Mononuclear cell (primary cell): ENCODE data around the gene PLEKHH2. TPM values are rescaled to one million over a fixed set of nuclear protein-coding genes. Genes with fewer than 3 reads are reported as not detected.
"Not testable (repeated sequence)": the region's sequence is repeated elsewhere in the genome, so short reads cannot be mapped to it uniquely, and the experiment has no call there.

Experiments used
- H3K27me3 ChIP-seq: 2 replicates; pipeline ENCODE4 v1.6.0; 2011; ENCODE audit warnings: low read length, control low read depth; ENCODE audit not compliant: insufficient read depth
- H3K4me1 ChIP-seq: 2 replicates; pipeline ENCODE4 v1.5.1; 2011; ENCODE audit warnings: mild to moderate bottlenecking, low read length, control low read depth; ENCODE audit not compliant: insufficient read depth
- H3K4me3 ChIP-seq: 2 replicates; pipeline ENCODE4 v1.5.1; 2011; ENCODE audit warnings: mild to moderate bottlenecking, low read length, moderate library complexity
- H3K9me3 ChIP-seq: 2 replicates; pipeline ENCODE4 v1.5.1; 2011; ENCODE audit warnings: low read depth, mild to moderate bottlenecking, control low read depth, low read length
- total RNA-seq: library from RNA; depleted of rRNA; stranded (reverse); fragments of >200 nt; gene quantifications from one replicate; pipeline ENCODE4 v1.2.3, GENCODE V29; 2012

The PLEKHH2 gene
- total RNA-seq, 1 donor = 2.3 TPM

DNA sequence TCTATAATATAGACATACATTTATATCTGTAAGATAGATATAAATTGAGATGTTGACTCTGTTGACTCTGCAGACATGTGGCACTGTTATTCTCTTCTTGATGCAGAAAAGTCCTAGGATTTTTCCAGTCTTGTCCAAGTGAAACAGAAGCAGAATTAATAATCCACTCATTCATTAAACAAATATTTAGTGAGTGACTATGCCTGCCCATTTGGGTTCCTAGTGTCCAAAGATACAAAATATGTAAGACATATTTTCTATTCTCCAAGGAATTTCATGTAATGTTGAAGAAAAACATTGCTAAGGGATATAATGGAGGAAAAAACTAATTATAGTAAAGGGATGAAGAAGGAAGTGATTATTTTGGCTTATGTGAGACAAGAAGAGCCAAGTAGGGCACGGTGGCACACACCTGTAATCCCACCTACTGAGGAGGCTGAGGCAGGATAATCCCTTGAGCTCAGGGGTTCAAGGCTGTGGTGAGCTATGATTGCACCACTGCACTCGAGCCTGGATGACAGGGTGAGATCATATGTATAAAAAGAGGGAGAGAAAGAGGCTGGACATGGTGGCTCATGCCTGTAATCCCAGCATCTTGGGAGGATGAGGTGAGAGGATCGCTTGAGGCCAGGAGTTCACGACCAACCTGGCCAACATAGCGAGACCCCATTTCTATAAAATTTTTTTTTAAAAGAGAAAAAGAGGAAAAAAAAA lies 19.9 kb upstream of the PLEKHH2 start:
- Histone ChIP-seq H3K9me3 (no peaks in the 10 kb centered on the region), H3K27me3 (no peaks in the 10 kb centered on the region), H3K4me3 (no peak overlapping the region), H3K4me1 (no peaks in the 10 kb centered on the region)

DNA sequence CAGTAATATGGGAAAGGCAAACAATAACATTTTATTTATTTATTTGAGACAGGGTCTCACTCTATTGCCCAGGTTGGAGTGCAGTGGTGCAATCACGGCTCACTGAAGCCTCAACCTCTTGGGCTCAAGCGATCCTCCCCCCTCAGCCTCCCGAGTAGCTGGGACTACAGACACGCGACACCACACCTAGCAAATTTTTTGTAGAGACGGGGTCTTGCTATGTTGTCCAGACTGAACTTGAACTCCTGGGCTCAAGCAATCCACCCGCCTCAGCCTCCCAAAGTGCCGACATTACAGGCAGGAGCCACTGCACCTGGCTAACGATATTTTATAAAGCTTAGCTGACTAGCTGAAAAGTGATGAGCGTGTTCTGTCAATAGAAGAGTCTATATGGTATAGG lies 17.5 kb upstream of the PLEKHH2 start:
- peaks cover 7% of the 10 kb centered on the region for H3K27me3 ChIP-seq
- H3K4me3 ChIP-seq = no peak overlapping the region
- no peaks in the 10 kb centered on the region for H3K4me1 ChIP-seq
- H3K9me3 ChIP-seq = no peaks in the 10 kb centered on the region

DNA sequence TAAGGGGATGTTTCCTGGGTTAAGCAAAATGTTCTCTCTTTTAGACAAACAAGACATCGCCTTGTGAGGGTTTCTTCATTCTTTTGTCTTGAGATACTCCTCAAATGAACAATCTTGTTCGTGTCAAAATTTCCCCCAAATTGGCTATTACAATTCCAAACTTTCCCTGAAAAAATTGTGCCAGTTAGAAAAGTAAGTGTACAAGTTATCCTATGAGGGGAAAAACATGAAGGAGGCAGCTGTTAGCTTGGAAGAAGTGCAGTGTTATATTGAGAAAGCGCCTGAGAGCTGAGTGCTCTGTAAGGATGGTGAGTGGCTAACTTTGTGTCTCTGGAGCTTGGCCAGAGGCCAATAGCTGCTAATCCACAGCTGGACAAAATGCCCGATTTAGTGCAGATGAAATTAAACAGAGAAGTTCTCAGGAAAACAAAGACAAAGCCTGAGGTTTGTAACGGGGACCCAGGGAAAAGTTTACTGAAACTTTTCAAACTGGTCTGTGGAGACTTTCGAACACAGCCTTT lies 14.1 kb upstream of the PLEKHH2 start:
- H3K4me1 ChIP-seq = no peaks in the 10 kb centered on the region
- H3K9me3 ChIP-seq = no peaks in the 10 kb centered on the region
- no peak overlapping the region for H3K4me3 ChIP-seq
- H3K27me3 ChIP-seq = peaks cover 13% of the 10 kb centered on the region

DNA sequence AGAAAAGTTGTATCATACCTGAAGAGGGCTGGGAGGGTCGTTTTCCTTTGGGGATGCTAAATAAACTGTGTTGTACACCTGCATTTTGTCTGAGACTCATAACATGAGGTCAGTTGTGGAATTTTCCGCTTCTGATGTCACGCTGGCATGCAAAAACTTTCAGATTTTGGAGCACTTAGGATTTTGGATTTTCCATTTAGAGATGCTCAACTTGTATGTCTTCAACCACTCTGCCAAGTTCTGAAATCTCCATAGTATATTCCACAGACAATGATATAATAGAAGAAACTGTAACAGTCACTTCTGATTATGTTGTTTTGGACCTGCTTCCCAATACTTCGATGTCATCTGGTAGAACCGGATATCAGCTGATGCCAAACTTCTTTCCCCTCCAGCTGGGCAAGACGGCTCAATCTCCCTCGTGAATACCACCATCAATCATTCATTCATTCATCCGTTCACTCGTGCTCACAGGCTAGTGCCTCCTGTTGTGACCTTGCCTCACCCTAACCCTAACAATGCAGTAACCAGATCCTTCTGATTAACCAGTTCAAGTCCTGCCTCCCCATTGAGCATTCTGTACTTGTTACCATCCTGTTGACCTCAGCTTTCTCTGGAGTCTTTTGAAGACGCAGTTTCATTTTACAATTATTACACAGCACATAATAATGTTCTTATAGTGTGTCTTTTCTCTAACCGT lies 5.3 kb upstream of the PLEKHH2 start:
- Histone ChIP-seq H3K4me3 (no peak overlapping the region), H3K9me3 (no peaks in the 10 kb centered on the region), H3K4me1 (peaks cover 3% of the 10 kb centered on the region), H3K27me3 (peaks cover 46% of the 10 kb centered on the region)

DNA sequence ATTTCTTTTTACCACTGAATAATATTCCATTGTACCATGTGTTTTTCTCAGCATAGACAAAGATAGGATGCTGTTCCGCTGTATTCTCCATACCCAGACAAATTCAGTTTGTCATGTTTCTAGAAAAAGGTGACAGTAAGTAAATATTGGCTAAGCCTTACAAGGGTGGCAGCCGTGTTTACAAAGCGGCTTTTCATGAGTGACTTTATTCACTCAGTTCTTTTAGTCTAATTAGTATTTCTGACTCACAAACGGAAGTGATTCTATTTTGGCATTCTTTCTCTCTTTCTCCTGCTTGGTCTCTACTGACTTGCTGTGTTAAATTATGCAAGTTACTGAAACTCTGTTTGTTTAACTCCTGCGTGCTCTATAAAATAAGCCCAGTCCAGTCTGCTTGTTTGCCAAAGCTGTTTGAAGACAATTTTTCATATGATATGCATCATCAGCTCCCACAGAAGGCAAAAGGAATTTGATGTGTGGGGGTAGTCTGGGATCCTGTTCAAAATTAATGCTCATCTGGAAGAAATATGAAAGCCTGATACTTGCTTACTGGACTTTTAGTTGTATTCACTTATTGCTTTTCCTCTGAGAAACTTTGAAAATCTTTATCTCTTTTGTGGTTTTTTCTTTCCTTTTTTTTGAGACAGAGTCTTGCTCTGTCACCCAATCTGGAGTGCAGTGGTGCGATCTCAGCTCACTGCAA lies 2.3 kb upstream of the PLEKHH2 start:
- no peak overlapping the region for H3K4me3 ChIP-seq
- peaks cover 16% of the 10 kb centered on the region for H3K4me1 ChIP-seq

DNA sequence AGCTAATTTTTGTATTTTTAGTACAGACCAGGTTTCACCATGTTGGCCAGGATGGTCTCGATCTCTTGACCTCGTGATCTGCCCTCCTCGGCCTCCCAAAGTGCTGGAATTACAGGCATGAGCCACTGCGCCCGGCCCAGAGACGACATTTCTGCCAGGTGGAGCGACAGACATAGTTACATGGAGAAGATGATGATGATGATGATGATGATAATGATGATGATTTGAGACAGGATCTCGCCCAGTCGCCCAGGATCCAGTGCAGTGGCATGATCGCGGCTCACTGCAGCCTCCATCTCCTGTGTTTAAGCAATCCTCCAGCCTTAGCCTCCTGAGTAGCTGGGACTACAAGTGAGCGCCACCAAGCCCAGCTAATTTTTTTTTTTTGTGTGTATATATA lies 907 bp upstream of the PLEKHH2 start:
- Histone ChIP-seq H3K27me3 (peaks cover 54% of the 10 kb centered on the region), H3K4me1 (peaks cover 16% of the 10 kb centered on the region)
- not testable (repeated sequence) for H3K4me3 ChIP-seq, H3K9me3 ChIP-seq

More for the DNA sequence above, 2.3 kb upstream of the PLEKHH2 start:
- no peaks in the 10 kb centered on the region for H3K9me3 ChIP-seq
- peaks cover 54% of the 10 kb centered on the region for H3K27me3 ChIP-seq

DNA sequence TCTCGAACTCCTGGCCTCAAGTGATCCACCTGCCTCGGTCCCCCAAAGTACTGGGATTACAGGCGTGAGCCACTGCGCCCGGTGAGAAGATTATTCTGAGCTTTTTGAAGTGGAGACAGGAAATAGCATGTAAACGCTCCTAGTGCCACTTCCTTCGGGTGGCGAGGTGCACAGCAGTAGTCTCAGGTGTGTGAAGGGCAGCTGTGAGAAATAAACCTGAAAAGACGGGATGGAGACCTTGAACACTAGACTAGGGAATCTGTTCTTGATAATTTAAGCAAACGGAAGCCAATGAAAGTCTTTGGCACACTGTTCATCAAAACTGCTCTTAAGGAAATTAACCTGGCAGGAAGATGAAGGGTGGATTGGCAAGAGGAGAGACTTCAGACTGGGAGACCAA lies 439 bp upstream of the PLEKHH2 start:
- H3K9me3 ChIP-seq = no peaks in the 10 kb centered on the region
- peaks cover 54% of the 10 kb centered on the region for H3K27me3 ChIP-seq
- H3K4me1 ChIP-seq = peaks cover 16% of the 10 kb centered on the region
- peak overlapping the region; percentile 35 for H3K4me3 ChIP-seq

DNA sequence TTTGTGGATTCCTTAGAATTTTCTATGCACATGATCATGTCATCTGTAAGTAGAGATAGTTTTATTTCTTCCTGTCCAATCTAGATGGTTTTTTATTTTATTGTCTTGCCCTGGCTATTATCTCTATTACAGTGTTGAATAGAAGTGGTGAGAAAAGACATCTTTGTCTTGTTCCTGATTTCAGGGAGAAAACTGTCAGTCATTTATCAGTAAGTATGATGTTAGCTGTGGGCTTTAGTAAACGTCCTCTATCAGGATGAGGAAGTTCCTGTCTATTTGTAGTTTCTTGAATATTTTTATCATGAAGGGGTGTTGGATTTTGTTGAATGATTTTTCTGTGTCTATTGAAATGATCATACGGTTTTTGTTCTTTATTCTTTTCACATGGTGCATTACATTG lies 5.3 kb downstream of the PLEKHH2 start:
- no peaks in the 10 kb centered on the region for H3K9me3 ChIP-seq
- peaks cover 16% of the 10 kb centered on the region for H3K27me3 ChIP-seq
- H3K4me3 ChIP-seq = no peak overlapping the region
- H3K4me1 ChIP-seq = peaks cover 7% of the 10 kb centered on the region

DNA sequence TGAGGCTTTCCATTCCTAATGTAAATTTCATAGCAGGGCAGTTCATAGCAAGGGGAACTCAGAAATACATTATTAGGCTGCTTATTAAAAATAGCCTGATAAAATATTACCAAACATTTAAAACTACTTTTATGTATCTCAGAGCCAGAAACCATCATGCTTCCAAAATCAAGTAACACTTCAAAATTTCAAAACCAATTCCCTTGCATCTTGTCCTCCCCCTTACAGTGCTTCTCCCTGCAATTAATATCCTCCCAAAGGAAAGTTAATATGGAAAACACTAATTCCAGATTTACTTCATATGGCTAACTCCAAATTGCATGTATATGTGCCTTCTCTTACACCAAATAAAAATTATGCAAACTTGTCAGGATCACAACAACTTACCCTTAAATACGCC lies 6.6 kb downstream of the PLEKHH2 start:
- peaks cover 6% of the 10 kb centered on the region for H3K27me3 ChIP-seq
- H3K4me1 ChIP-seq = no peaks in the 10 kb centered on the region
- H3K9me3 ChIP-seq = no peaks in the 10 kb centered on the region
- no peak overlapping the region for H3K4me3 ChIP-seq

DNA sequence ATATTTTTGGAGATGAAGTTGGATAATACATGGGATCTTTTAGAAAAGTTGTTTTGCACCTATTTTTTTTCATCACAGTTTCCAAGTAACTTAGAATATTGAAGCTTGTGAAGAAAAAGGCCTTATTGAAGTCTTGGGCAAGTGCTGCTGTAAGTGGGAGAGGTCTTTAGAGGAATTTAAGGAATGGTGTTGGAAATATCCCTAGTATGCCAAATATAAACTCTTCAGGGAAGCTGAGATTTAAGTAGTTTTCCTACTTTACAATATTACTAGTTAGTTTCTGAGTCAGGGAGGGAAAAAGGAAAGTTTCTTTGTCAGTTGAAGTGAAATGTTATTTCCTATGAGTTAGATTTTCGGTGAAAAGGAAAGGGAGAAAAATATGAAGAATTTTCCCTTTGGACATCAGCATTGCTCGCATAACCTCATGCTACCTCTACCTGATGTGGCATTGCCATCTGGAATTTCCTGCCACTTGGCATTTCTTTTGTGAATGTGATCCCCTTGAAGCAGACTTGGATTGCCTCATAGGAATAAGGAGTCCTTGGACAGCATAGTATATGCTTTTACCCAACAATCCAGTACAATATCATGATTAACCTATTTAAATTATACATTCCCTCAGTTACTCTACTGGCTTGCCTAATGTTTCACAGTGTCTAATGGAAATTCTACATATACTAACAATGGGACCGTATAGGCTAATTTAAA lies 12.1 kb downstream of the PLEKHH2 start:
- H3K4me3 ChIP-seq = no peak overlapping the region
- no peaks in the 10 kb centered on the region for H3K4me1 ChIP-seq
- H3K27me3 ChIP-seq = peaks cover 2% of the 10 kb centered on the region
- no peaks in the 10 kb centered on the region for H3K9me3 ChIP-seq

DNA sequence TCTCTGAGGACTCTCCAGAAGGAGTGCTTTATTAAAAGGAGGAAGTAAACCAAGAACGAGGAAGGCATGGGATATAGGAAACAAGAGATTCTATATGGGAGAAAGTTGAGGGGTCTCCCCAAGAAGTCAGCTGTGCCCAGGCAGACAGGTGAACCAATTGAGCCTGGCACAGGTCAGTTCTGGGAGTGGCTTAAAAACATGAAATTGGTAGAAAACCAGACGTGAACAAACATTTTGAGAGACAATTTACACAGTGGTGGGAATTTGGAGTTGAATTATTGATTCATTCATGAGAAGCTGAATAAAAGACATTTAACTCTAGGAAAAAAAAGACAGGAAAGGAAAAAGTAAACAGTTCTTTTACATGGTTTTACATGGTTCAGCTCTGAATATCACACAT lies 16.4 kb downstream of the PLEKHH2 start:
- H3K4me1 ChIP-seq = no peaks in the 10 kb centered on the region
- no peaks in the 10 kb centered on the region for H3K9me3 ChIP-seq
- H3K27me3 ChIP-seq = no peaks in the 10 kb centered on the region
- no peak overlapping the region for H3K4me3 ChIP-seq

DNA sequence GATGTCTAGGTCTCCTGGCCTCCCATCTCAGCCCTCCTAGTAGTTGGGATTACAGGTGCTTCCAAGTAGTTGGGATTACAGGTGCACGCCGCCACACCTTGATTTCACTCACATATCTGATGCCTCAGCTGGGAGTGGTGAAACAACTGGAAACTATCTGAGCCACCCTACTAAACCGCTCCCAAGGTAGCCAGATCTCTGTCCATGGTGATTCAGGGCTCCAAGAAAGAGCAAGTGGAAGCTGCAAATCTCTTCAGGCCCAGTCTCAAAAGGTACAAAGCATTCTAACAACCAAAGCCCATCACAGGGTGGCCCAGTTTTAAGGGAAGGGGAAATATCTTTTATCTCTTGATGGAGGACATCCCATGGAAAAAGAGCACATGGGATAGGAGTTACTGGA lies 20.2 kb downstream of the PLEKHH2 start:
- Histone ChIP-seq H3K4me1 (no peaks in the 10 kb centered on the region), H3K9me3 (no peaks in the 10 kb centered on the region), H3K4me3 (no peak overlapping the region), H3K27me3 (no peaks in the 10 kb centered on the region)

DNA sequence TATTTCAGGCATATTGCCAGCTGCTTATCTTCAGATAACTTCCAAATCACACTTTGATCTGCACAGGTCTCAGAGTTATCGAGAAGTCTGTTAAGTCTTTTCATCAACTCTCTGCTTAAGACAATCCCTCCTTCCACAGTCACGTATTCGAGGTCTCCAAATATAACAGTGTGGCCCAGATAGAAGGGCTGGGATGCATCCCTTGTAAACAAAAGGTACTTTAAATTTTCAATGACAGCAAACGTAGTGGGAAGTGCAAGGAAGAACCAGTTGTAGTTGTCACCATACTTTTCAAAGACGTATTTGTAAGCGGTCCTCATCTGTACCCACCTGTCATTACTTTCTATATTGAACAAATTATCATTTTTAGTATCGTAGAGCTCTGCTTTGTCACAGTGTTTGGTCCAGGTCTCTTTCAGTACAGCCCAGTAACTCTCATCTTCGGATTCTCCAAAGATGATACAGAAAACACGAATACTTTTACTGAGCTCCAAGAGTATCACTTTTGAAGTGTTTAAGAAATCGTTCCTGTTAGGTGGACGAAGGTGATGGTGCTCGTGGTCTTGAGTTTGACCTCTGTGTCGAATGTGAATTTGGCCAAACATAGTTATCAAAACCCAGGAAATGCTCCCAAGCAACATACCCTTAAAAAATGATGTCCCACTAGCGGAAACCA lies 38.7 kb downstream of the PLEKHH2 start:
- Histone ChIP-seq H3K4me3 (peak overlapping the region; percentile 2), H3K27me3 (peaks cover 33% of the 10 kb centered on the region), H3K4me1 (no peaks in the 10 kb centered on the region), H3K9me3 (peaks cover 8% of the 10 kb centered on the region)

DNA sequence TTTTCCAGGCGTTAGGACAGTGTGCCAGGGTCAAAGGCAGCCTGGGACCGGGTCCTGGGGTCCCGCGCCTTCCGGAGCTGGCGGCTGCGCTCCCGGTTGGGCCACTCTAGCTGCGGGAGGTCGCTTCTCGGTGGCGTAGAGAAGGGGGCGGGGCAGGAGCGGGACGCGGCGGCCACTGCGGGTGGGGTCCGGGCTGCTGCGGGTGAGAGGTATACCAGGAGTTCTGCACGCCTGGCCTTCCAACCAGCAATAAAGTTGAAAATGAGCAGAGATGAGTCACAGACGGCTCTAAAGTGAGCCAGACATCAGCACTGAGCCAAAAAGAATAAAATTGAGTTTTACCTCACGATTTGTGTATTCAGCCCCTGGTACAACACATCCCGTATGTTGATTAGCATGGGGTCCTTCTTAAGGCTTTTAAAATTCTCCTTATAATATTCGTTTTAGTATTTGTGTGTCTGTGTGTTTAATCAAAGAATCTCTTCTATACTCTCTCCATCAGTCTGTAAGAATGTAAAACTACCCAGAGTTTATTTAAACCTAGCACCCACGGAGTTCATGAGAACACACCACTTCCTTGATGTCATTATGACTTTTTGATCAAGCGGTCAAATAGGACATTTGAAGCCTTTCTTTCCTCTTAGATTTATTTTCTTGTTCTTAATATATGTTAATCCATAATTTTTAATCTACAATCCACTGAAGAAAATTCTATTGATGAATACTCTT lies 39.4 kb downstream of the PLEKHH2 start, which contains the start of gene C1GALT1C1L:
Gene C1GALT1C1L (minus strand): TSS at position 108 of the 729 bp plus-strand sequence. CDS start 107 bp downstream, at position 1.
- H3K9me3 ChIP-seq = peaks cover 8% of the 10 kb centered on the region
- H3K4me1 ChIP-seq = no peaks in the 10 kb centered on the region
- H3K27me3 ChIP-seq = peaks cover 32% of the 10 kb centered on the region
- peak within 1 kb of the TSS; percentile 2 for H3K4me3 ChIP-seq
